Measurements from ENCODE around the gene FAAP24. TPM values are rescaled to one million over a fixed set of nuclear protein-coding genes. Genes with fewer than 3 reads are reported as not detected.

Gene FAAP24
- total and polyA plus RNA-seq, 2 donors (not counting 3 experiments of a cell fraction or from before 2014, with no cell fraction given), result 2.0 to 4.4 TPM

DNA sequence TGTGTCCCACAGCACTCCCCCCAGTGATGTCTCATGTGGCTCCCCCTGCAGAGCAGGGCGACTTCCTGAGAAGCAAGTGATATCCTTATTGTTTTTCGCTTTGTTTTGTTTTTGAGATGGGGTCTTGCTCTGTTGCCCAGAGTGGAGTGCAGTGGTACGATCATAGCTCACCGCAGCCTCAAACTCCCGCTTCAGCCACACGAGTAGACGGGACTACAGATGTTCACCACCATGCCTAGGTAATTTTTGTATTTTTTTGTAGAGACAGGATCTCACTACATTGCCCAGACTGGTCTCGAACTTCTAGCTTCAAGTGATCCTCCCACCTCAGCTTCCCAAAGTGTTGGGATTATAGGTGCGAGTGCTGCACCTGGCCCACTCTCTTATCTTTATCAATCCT, 5.3 kb upstream of the FAAP24 start:
- H3K79me2 ChIP-seq (ENCODE audit: control insufficient read depth, insufficient read depth, low read length), result peaks cover 33% of the 10 kb centered on the region
- dilution Hi-C loops (cut with MboI; ENCODE audit: extremely low pct_ligation_motif_present, low sequenced_read_pairs), result no loop called here
- POLR2A ChIA-PET, result no interaction called here

More for the DNA sequence above, 5.3 kb upstream of the FAAP24 start:
- BruUV-seq (replicated peaks), result no TSS peak
- TF ChIP-seq GATA2 (IDR thresholded peaks at IDR 0.05; ENCODE audit: insufficient read depth, insufficient read length, low read depth, low read length) (no peak), POLR2AphosphoS5 (IDR thresholded peaks at IDR 0.05; ENCODE audit: insufficient read depth, low read depth, low read length) (no peak), JUN (IDR thresholded peaks at IDR 0.05; ENCODE audit: borderline replicate concordance, insufficient read depth, insufficient read length, low read depth) (no peak), FOS (IDR thresholded peaks at IDR 0.05; ENCODE audit: borderline replicate concordance, insufficient read depth, low read length) (no peak), POLR2A (IDR thresholded peaks at IDR 0.05; ENCODE audit: low read depth, low read length) (no peak), EZH2 (IDR thresholded peaks at IDR 0.05; ENCODE audit: borderline replicate concordance, low read depth, low read length, severe bottlenecking) (no peak), CTCF (IDR thresholded peaks at IDR 0.05; ENCODE audit: extremely low read depth in 1 of 2, insufficient read depth in 1 of 2, low read depth in 1 of 2, low read length in 2 of 2) (no peak), MYC (IDR thresholded peaks at IDR 0.05; ENCODE audit: low read depth, low read length) (no peak)
- TF ChIP-seq, protein P1, sequence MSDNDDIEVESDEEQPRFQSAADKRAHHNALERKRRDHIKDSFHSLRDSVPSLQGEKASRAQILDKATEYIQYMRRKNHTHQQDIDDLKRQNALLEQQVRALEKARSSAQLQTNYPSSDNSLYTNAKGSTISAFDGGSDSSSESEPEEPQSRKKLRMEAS (IDR thresholded peaks at IDR 0.05; ENCODE audit: insufficient read depth, insufficient read length), result no peak
- DNase-seq (ENCODE audit: low read depth, low spot score), result no peak
- no peaks in the 10 kb centered on the region for H3K9me3 ChIP-seq (replicated peaks; ENCODE audit: control insufficient read depth, insufficient read depth, low read length)
- H3K9ac ChIP-seq (replicated peaks; ENCODE audit: extremely low read depth, insufficient read depth, low read length), result no peak overlapping the region
- CTCF ChIA-PET, result no interaction called here
- peaks cover 6% of the 10 kb centered on the region for H3K4me1 ChIP-seq (ENCODE audit: control insufficient read depth, extremely low read depth, insufficient read depth, low read length)
- no peaks in the 10 kb centered on the region for H3K27me3 ChIP-seq (ENCODE audit: control insufficient read depth in 2 of 2, insufficient read depth in 2 of 2, low read length in 2 of 2)
- H2AFZ ChIP-seq (ENCODE audit: low read depth, low read length), result no peak overlapping the region
- no peak overlapping the region for H3K4me2 ChIP-seq (ENCODE audit: insufficient read depth, low read length)
- peaks cover 3 to 16% of the 10 kb centered on the region in 2 experiments for H3K36me3 ChIP-seq (ENCODE audit: control insufficient read depth in 2 of 2, extremely low read depth in 1 of 2, insufficient read depth in 2 of 2, low read length in 2 of 2)
- no peaks in the 10 kb centered on the region for H4K20me1 ChIP-seq (replicated peaks; ENCODE audit: control insufficient read depth, extremely low read depth, insufficient read depth, low read length)
- no peak for FAIRE-seq
- no peak overlapping the region for H3K4me3 ChIP-seq (replicated peaks in 1 of 3; ENCODE audit: insufficient read depth in 1 of 3, low read depth in 1 of 3, low read length in 3 of 3)
- intact Hi-C loops (cut with micrococcal nuclease), result no loop called here
- no peaks in the 10 kb centered on the region for H3K9me1 ChIP-seq (replicated peaks; ENCODE audit: control insufficient read depth, extremely low read depth, insufficient read depth, low read length)
- H3K27ac ChIP-seq (ENCODE audit: insufficient read depth, low read depth, low read length), result no peak overlapping the region

Measured in endothelial cell of umbilical vein (primary cell).